OCI-LY1 (cell line): Measurements from ENCODE around the gene KCNE4.

Source experiments
- H2AFZ ChIP-seq: fragments of 200-600 bp; sonication (generic), shearing (Covaris generic); 2 replicates; pipeline ENCODE4 v1.6.0; 2014; ENCODE audit warnings: antibody characterized with exemption, mild to moderate bottlenecking, low read length
- H3F3A ChIP-seq: fragments of 200-600 bp; sonication (generic), shearing (Covaris generic); 2 replicates; pipeline ENCODE4 v1.6.0; 2014; ENCODE audit warnings: mild to moderate bottlenecking, antibody characterized with exemption, low read length, moderate library complexity; ENCODE audit not compliant: insufficient read depth
- H3K27ac ChIP-seq: fragments of 200-600 bp; sonication (generic); 2 replicates; pipeline ENCODE4 v1.5.1; 2014; ENCODE audit warnings: low read length, mixed run types, mild to moderate bottlenecking, low read depth; ENCODE audit not compliant: poor library complexity, severe bottlenecking
- H3K27me3 ChIP-seq: fragments of 200-600 bp; sonication (generic); 2 replicates; pipeline ENCODE4 v1.6.0; 2014; ENCODE audit warnings: antibody characterized with exemption, mild to moderate bottlenecking, low read length, moderate library complexity; ENCODE audit not compliant: insufficient read depth
- H3K36me3 ChIP-seq: fragments of 200-600 bp; sonication (generic); 2 replicates; pipeline ENCODE4 v1.6.1; 2014; ENCODE audit warnings: mild to moderate bottlenecking, antibody characterized with exemption, low read length, moderate library complexity, mixed read lengths; ENCODE audit not compliant: insufficient read depth
- H3K4me1 ChIP-seq: fragments of 200-600 bp; sonication (generic); 2 replicates; pipeline ENCODE4 v1.5.1; 2014; ENCODE audit warnings: mild to moderate bottlenecking, low read length, moderate library complexity; ENCODE audit not compliant: insufficient read depth, severe bottlenecking
- H3K4me2 ChIP-seq: fragments of 200-600 bp; sonication (generic), shearing (Covaris generic); 2 replicates; pipeline ENCODE4 v1.6.1; 2014; ENCODE audit warnings: low read length
- H3K4me3 ChIP-seq: fragments of 200-600 bp; sonication (generic); 2 replicates; pipeline ENCODE4 v1.5.1; 2014; ENCODE audit warnings: low read length, low read depth, mild to moderate bottlenecking, mixed read lengths; ENCODE audit not compliant: poor library complexity, severe bottlenecking
- H3K79me2 ChIP-seq: fragments of 200-600 bp; shearing (Covaris generic); 2 replicates; pipeline ENCODE4 v1.6.1; 2016; ENCODE audit warnings: mixed run types, low read length, mixed read lengths; ENCODE audit not compliant: insufficient read depth
- H3K9ac ChIP-seq: fragments of 200-600 bp; sonication (generic), shearing (Covaris generic); 2 replicates; pipeline ENCODE4 v1.6.1; 2014; ENCODE audit warnings: mild to moderate bottlenecking, low read length, mixed read lengths
- H3K9me2 ChIP-seq: fragments of 200-600 bp; sonication (generic), shearing (Covaris generic); 2 replicates; pipeline ENCODE4 v1.6.1; 2014; ENCODE audit warnings: low read depth, mild to moderate bottlenecking, low read length, mixed read lengths
- H3K9me3 ChIP-seq: fragments of 200-600 bp; shearing (Covaris generic); 2 replicates; pipeline ENCODE4 v1.6.1; 2014; ENCODE audit warnings: low read length, mixed read lengths
- H4K20me1 ChIP-seq: fragments of 200-600 bp; sonication (generic), shearing (Covaris generic); 2 replicates; pipeline ENCODE4 v1.6.0; 2016; ENCODE audit warnings: mild to moderate bottlenecking, low read length; ENCODE audit not compliant: insufficient read depth
- EZH2 ChIP-seq: fragments of 200-600 bp; sonication (generic), shearing (Covaris generic); IDR thresholded peaks from 2 replicates; pipeline ENCODE4 v1.8.0; 2017; ENCODE audit warnings: borderline replicate concordance, mixed run types, mild to moderate bottlenecking, antibody characterized with exemption, low read length, moderate library complexity, mixed read lengths
- TF ChIP-seq, protein P1 (sequence below): fragments of 200-600 bp; sonication (generic), shearing (Covaris generic); IDR thresholded peaks from 2 replicates; pipeline ENCODE4 v1.5.1; 2017; ENCODE audit warnings: mild to moderate bottlenecking, antibody characterized with exemption, low read length, moderate library complexity, mixed read lengths

Gene KCNE4

DNA sequence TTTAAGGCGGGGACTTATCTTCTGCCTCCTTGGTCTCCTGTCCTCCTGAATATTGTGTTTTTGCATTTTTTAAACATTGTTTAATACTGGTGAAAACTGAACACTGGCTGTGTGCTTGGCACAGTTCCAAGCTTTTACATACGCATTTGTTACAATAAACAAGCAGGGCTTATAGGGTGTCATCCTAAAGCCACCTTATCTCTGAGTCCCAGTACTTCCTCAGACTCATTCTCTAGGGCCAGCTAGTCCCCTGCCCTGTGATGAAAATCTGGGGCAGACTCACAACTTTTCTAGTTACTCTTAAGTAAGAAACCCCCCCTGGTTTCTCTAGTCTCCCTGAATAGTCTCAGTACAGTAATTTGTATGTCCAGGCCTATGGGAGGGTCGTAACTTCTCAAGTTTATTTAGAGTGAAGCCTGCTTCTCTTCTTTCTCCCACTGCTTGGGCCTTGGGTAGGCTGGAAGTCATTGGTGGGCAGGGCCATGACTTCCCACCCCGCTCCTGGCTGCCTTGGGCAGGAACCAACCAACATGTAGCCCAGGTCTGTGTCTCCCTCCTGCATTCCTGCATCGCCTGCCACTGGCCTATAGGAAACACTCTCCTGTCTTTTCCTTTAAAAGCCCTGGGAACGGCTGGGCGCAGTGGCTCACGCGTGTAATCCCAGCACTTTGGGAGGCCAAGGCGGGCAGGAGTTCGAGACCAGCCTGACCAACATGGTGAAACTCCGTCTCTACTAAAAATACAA, 7.7 kb upstream of the KCNE4 start:
- Histone ChIP-seq H3K4me1 (no peaks in the 10 kb centered on the region), H3K4me3 (no peak overlapping the region), H3K27ac (no peak overlapping the region), H3K79me2 (no peaks in the 10 kb centered on the region), H3K36me3 (no peaks in the 10 kb centered on the region), H2AFZ (no peak overlapping the region), H3F3A (no peaks in the 10 kb centered on the region), H3K27me3 (no peaks in the 10 kb centered on the region), H3K9ac (no peak overlapping the region), H3K9me3 (no peaks in the 10 kb centered on the region), H4K20me1 (no peaks in the 10 kb centered on the region), H3K4me2 (no peak overlapping the region), H3K9me2 (no peaks in the 10 kb centered on the region)
- TF ChIP-seq, protein P1, sequence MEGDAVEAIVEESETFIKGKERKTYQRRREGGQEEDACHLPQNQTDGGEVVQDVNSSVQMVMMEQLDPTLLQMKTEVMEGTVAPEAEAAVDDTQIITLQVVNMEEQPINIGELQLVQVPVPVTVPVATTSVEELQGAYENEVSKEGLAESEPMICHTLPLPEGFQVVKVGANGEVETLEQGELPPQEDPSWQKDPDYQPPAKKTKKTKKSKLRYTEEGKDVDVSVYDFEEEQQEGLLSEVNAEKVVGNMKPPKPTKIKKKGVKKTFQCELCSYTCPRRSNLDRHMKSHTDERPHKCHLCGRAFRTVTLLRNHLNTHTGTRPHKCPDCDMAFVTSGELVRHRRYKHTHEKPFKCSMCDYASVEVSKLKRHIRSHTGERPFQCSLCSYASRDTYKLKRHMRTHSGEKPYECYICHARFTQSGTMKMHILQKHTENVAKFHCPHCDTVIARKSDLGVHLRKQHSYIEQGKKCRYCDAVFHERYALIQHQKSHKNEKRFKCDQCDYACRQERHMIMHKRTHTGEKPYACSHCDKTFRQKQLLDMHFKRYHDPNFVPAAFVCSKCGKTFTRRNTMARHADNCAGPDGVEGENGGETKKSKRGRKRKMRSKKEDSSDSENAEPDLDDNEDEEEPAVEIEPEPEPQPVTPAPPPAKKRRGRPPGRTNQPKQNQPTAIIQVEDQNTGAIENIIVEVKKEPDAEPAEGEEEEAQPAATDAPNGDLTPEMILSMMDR = no peak
- no peak for TF ChIP-seq EZH2

DNA sequence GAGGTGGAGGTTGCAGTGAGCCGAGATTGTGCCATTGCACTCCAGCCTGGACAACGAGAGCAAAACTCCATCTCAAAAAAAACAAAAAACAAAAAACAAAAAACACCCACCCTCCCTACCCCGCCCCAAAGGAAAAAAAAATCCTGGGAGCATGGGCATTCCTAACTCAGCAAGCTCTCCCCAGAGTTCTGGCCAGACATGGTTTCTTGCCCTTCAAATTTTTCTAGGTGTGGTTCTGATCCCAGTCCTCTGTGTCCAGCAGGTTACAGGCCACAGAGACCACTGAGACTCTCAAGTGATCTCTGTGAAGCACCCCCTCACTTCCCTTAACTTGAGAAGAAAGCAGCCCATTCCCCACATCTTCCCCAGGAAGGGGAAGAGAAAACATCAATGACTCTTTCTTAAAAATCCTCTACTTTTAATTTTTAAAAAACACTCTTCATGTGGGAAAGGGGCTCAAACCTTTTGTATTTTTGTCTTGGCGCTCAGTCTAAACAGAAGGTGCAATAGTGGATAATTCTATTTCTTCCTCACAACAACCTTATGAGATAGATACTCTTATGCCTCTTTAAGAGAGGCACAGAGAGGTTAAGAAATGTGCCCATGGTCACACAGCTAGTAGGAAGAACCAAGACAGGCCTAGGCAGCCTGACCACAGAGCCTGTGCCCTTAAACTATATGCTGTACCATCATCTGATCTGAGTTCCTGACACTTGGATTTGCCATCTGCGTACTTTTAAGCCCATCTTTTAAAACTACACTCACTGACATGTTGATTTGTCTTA, 6.9 kb upstream of the KCNE4 start:
- no peaks in the 10 kb centered on the region for H3F3A ChIP-seq
- no peaks in the 10 kb centered on the region for H3K79me2 ChIP-seq
- no peak overlapping the region for H3K4me2 ChIP-seq
- H4K20me1 ChIP-seq = no peaks in the 10 kb centered on the region
- TF ChIP-seq, protein P1 = no peak
- TF ChIP-seq EZH2 = no peak
- no peaks in the 10 kb centered on the region for H3K9me3 ChIP-seq
- no peak overlapping the region for H3K9ac ChIP-seq
- no peaks in the 10 kb centered on the region for H3K27me3 ChIP-seq
- no peak overlapping the region for H3K4me3 ChIP-seq
- no peak overlapping the region for H2AFZ ChIP-seq
- H3K4me1 ChIP-seq = no peaks in the 10 kb centered on the region
- no peak overlapping the region for H3K27ac ChIP-seq
- no peaks in the 10 kb centered on the region for H3K9me2 ChIP-seq
- no peaks in the 10 kb centered on the region for H3K36me3 ChIP-seq

DNA sequence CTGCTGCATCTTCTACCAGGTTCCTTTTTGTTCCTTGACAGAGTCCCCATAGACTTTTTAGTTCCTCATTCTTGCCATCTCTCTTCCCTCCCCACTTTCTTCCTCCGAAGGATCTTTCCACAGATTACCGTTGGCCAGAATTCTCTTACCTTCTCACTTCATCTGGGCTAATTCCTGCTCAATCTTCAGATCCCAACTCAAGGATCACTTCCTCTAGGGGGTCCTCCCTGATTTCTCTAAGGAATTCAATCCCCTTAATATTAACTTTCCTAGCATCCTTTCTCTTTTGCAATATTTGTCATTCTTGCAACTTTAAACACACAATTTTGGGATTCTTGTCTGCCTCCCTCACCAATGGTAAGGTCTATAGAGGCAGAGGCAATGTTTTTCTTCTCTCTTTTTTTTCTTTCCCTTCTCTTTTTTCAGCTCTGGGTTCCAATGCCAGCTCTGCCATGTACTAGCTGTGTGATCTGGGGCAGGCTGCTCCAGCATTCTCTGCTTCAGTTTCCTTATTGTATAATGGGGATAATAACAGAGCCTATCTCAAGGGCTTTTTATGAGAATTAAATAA, 5.4 kb upstream of the KCNE4 start:
- H3K9me2 ChIP-seq = no peaks in the 10 kb centered on the region
- no peaks in the 10 kb centered on the region for H3F3A ChIP-seq
- no peaks in the 10 kb centered on the region for H3K27me3 ChIP-seq
- H3K9me3 ChIP-seq = no peaks in the 10 kb centered on the region
- no peaks in the 10 kb centered on the region for H3K79me2 ChIP-seq
- H3K36me3 ChIP-seq = no peaks in the 10 kb centered on the region
- TF ChIP-seq EZH2 = no peak
- TF ChIP-seq, protein P1 = no peak
- no peak overlapping the region for H2AFZ ChIP-seq
- no peak overlapping the region for H3K4me2 ChIP-seq
- no peak overlapping the region for H3K4me3 ChIP-seq
- no peak overlapping the region for H3K9ac ChIP-seq
- no peaks in the 10 kb centered on the region for H4K20me1 ChIP-seq
- H3K27ac ChIP-seq = no peak overlapping the region
- H3K4me1 ChIP-seq = no peaks in the 10 kb centered on the region
